ENCODE data around the gene NFIA. TPM values are rescaled to one million over a fixed set of nuclear protein-coding genes. Genes with fewer than 3 reads are reported as not detected.
A peak's percentile ranks its signal among the peaks of the same experiment; 100 is the strongest.

The NFIA gene
- total and polyA plus RNA-seq, 8 donors, result 9.6 to 108 (median 37.2) TPM

- peaks cover 13 to 95% (median 57%) of the 10 kb centered on the region in 4 donors for H3K4me1 ChIP-seq
- peaks cover 0 to 13% (median 10%) of the 10 kb centered on the region in 4 donors for H3K36me3 ChIP-seq
- DNase-seq, result peak in 1 of 2 donors; percentile 65
- TF ChIP-seq POLR2AphosphoS5 (IDR thresholded peaks at IDR 0.05) (no peak), CTCF (IDR thresholded peaks at IDR 0.05) (no peak), EP300 (IDR thresholded peaks at IDR 0.05) (no peak), POLR2A (IDR thresholded peaks at IDR 0.05) (no peak)
- peak overlapping the region in 3 of 5 donors; percentile 15 to 96 (median 18) for H3K27ac ChIP-seq
- no peak overlapping the region for H3K4me3 ChIP-seq
- WGBS, 5 donors, result 27 to 42% (median 28%) methylated on average over 4 of the region's 4 CpGs
- H3K9me3 ChIP-seq, result no peaks in the 10 kb centered on the region
- no peaks in the 10 kb centered on the region for H3K27me3 ChIP-seq
- intact Hi-C loops (cut with DNase I; ENCODE audit: low total_unique reads), result no loop called here
Observed at GRCh38 chr1:61089338-61089737, 7.0 kb downstream of the NFIA start.

DNA sequence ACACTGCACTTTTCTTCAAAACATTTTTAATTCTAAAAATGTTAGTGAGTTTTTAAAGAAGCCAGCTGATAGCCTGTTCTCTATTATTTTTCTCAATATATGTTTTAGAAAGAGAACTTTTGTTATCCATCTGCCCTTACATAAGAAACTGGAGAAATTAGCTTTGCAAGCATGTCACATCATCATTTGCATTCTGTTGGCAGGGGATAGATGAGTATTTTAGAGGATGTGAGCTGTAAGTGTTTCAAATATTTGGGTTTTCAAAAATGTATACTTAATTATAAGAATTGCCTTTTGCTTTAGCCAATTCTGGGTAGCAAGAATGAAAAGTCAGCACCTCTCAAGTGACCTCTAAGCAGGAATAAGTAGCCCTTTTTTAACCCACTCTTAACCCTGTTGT lies 7.4 kb downstream of the NFIA start:
- H3K27ac ChIP-seq, result peak overlapping the region in 2 of 5 donors; percentile 15 to 96
- intact Hi-C loops (cut with DNase I; ENCODE audit: low total_unique reads), result no loop called here
- H3K4me1 ChIP-seq, result peaks cover 13 to 95% (median 57%) of the 10 kb centered on the region in 4 donors
- no peak for TF ChIP-seq EP300 (IDR thresholded peaks at IDR 0.05)
- no peak for TF ChIP-seq POLR2A (IDR thresholded peaks at IDR 0.05)
- no peak for TF ChIP-seq POLR2AphosphoS5 (IDR thresholded peaks at IDR 0.05)
- no peak for TF ChIP-seq CTCF (IDR thresholded peaks at IDR 0.05)
- no peak for DNase-seq
- no peaks in the 10 kb centered on the region for H3K9me3 ChIP-seq
- peaks cover 0 to 13% (median 10%) of the 10 kb centered on the region in 4 donors for H3K36me3 ChIP-seq
- no peak overlapping the region for H3K4me3 ChIP-seq
- H3K27me3 ChIP-seq, result no peaks in the 10 kb centered on the region

DNA sequence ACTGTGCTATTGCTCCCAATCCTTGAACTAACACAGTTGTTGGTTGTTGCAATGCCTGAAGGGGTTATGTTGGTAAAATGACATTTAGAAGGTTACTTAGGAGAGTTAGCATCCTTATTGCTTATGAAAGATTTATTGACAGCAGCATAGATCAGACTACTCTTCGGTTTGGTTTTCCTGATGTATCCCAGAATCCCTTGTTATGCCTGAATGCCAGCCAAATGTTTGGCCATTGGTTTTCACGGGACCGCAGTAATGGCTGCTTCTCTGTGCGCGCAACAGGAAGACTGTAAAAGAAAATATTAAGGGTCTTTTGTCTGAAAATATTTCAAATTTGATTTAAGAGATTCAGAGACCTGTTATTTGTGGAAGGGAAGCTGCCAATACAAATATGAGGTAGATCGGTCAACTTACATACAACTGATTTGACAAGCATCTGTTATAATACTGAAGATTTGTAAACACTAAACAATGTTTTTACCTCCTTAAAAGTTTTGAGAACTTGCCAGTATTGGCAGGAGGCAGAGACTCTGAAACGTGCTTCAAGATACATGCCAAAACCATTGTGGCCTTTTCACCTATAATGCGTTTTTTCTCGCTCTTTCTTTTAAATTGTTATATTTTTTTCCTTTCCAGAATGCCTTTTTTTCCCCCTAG lies 8.3 kb downstream of the NFIA start:
- no peak for DNase-seq
- WGBS, 5 donors, result 57 to 68% (median 65%) methylated on average over 9 of the region's 9 CpGs
- peaks cover 0 to 13% (median 10%) of the 10 kb centered on the region in 4 donors for H3K36me3 ChIP-seq
- no peak for TF ChIP-seq POLR2AphosphoS5 (IDR thresholded peaks at IDR 0.05)
- TF ChIP-seq POLR2A (IDR thresholded peaks at IDR 0.05), result no peak
- TF ChIP-seq EP300 (IDR thresholded peaks at IDR 0.05), result no peak
- no peak for TF ChIP-seq CTCF (IDR thresholded peaks at IDR 0.05)
- no peaks in the 10 kb centered on the region for H3K27me3 ChIP-seq
- no peaks in the 10 kb centered on the region for H3K9me3 ChIP-seq
- intact Hi-C loops (cut with DNase I; ENCODE audit: low total_unique reads), result no loop called here
- peaks cover 13 to 95% (median 57%) of the 10 kb centered on the region in 4 donors for H3K4me1 ChIP-seq
- peak overlapping the region in 1 of 5 donors; percentile 96 for H3K27ac ChIP-seq
- no peak overlapping the region for H3K4me3 ChIP-seq

- Histone ChIP-seq H3K4me1 (peaks cover 13 to 93% (median 55%) of the 10 kb centered on the region in 4 donors), H3K36me3 (peaks cover 0 to 13% (median 10%) of the 10 kb centered on the region in 4 donors), H3K27me3 (no peaks in the 10 kb centered on the region), H3K9me3 (no peaks in the 10 kb centered on the region), H3K27ac (peak overlapping the region in 2 of 5 donors; percentile 36 to 46), H3K4me3 (no peak overlapping the region)
- WGBS, 5 donors, result 15 to 39% (median 26%) methylated on average over 3 of the region's 3 CpGs
- TF ChIP-seq POLR2AphosphoS5 (IDR thresholded peaks at IDR 0.05), result no peak
- TF ChIP-seq EP300 (IDR thresholded peaks at IDR 0.05), result no peak
- TF ChIP-seq CTCF (IDR thresholded peaks at IDR 0.05), result no peak
- TF ChIP-seq POLR2A (IDR thresholded peaks at IDR 0.05), result no peak
- intact Hi-C loops (cut with DNase I; ENCODE audit: low total_unique reads), result no loop called here
- DNase-seq, result no peak
Observed at GRCh38 chr1:61091455-61091854, 9.1 kb downstream of the NFIA start.
